ENCODE measurements around the gene RBM17.

DNA sequence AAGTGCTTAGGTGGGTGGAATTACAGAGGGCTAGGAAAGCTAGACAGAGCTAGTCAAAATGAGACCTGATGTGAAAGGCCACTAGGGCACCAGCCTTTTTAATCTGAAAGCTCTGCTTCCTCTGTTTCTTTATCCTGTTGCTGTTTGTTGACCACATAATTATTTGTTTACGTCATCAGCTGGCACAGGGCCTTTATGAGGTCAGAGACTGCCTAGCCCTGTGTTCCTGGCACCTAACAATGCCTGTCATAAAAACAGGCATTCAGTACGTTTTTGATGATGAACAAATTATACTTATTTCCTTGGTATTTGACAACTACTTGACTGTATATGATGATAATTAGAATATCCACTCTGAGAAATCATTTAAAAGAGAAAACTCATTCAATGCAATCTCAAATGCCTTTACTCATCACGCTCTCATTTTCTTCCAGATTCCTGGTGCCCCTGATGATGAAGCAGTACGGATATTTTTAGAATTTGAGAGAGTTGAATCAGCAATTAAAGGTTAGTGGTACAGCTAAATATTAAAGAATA lies 26.0 kb downstream of the RBM17 start:
- TF ChIP-seq, protein P1, sequence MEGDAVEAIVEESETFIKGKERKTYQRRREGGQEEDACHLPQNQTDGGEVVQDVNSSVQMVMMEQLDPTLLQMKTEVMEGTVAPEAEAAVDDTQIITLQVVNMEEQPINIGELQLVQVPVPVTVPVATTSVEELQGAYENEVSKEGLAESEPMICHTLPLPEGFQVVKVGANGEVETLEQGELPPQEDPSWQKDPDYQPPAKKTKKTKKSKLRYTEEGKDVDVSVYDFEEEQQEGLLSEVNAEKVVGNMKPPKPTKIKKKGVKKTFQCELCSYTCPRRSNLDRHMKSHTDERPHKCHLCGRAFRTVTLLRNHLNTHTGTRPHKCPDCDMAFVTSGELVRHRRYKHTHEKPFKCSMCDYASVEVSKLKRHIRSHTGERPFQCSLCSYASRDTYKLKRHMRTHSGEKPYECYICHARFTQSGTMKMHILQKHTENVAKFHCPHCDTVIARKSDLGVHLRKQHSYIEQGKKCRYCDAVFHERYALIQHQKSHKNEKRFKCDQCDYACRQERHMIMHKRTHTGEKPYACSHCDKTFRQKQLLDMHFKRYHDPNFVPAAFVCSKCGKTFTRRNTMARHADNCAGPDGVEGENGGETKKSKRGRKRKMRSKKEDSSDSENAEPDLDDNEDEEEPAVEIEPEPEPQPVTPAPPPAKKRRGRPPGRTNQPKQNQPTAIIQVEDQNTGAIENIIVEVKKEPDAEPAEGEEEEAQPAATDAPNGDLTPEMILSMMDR (IDR thresholded peaks at IDR 0.05): no peak
- no peak for TF ChIP-seq POLR2A (IDR thresholded peaks at IDR 0.05)
